Type B pancreatic cell (in vitro differentiated cells): ENCODE results near the gene FA2H. TPM values are rescaled to one million over a fixed set of nuclear protein-coding genes. Genes with fewer than 3 reads are reported as not detected.

Experiments
- DNase-seq: peaks from one replicate; pipeline ENCODE4 v3.0.0; 2021; ENCODE audit warnings: mixed read lengths; ENCODE audit not compliant: unreplicated experiment; ENCODE audit errors: extremely low spot score
- H3K27ac Mint-ChIP-seq: 2 replicates; pipeline ENCODE4 v1.8.0; 2021; ENCODE audit warnings: mild to moderate bottlenecking, mixed read lengths
- H3K27me3 Mint-ChIP-seq: 2 replicates; pipeline ENCODE4 v1.8.0; 2021; ENCODE audit warnings: mixed read lengths
- H3K36me3 Mint-ChIP-seq: 2 replicates; pipeline ENCODE4 v1.8.0; 2021; ENCODE audit warnings: mixed read lengths
- H3K4me1 Mint-ChIP-seq: one replicate; pipeline ENCODE4 v1.8.0; 2021; ENCODE audit warnings: mixed read lengths; ENCODE audit not compliant: unreplicated experiment
- H3K4me3 Mint-ChIP-seq: 2 replicates; pipeline ENCODE4 v1.8.0; 2021; ENCODE audit warnings: mild to moderate bottlenecking, mixed read lengths
- H3K9me3 Mint-ChIP-seq: 2 replicates; pipeline ENCODE4 v1.8.0; 2021; ENCODE audit warnings: mixed read lengths
- total RNA-seq: library from RNA; stranded (reverse); gene quantifications from 2 replicates; pipeline ENCODE4 v1.2.1, GENCODE V29; 2021; ENCODE audit warnings: low replicate concordance
- TF ChIP-seq, protein P1 (sequence below): fragments of 200-600 bp; sonication (generic); conservative IDR thresholded peaks from 2 replicates; pipeline ENCODE4 v1.5.0; 2021; ENCODE audit warnings: antibody characterized with exemption, mild to moderate bottlenecking

FA2H gene
- total RNA-seq, 1 donor from 2014 or later = 5.0 TPM

DNA sequence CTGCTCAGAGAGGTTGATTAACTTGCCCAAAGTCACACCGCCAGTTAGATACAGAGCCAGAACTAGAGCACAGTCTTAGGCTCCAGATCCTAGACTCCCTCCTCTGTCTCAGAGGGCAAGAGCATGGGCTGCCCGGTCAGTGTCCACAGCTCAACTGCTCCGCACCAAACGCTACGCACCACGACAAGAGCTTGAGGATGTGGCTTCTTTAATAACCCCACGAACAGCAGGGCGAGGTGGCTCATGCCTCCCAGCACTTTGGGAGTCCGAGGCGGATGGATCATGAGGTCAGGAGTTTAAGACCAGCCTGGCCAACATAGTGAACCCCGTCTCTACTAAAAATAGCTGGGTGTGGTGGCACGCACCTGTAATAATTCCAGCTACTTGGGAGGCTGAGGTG lies 21.4 kb downstream of the FA2H start:
- TF ChIP-seq, protein P1, sequence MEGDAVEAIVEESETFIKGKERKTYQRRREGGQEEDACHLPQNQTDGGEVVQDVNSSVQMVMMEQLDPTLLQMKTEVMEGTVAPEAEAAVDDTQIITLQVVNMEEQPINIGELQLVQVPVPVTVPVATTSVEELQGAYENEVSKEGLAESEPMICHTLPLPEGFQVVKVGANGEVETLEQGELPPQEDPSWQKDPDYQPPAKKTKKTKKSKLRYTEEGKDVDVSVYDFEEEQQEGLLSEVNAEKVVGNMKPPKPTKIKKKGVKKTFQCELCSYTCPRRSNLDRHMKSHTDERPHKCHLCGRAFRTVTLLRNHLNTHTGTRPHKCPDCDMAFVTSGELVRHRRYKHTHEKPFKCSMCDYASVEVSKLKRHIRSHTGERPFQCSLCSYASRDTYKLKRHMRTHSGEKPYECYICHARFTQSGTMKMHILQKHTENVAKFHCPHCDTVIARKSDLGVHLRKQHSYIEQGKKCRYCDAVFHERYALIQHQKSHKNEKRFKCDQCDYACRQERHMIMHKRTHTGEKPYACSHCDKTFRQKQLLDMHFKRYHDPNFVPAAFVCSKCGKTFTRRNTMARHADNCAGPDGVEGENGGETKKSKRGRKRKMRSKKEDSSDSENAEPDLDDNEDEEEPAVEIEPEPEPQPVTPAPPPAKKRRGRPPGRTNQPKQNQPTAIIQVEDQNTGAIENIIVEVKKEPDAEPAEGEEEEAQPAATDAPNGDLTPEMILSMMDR = no peak
- no peak for DNase-seq
- no peak overlapping the region for H3K4me3 Mint-ChIP-seq
- no peak overlapping the region for H3K27ac Mint-ChIP-seq
- H3K9me3 Mint-ChIP-seq = no peaks in the 10 kb centered on the region
- no peaks in the 10 kb centered on the region for H3K4me1 Mint-ChIP-seq
- no peaks in the 10 kb centered on the region for H3K36me3 Mint-ChIP-seq
- H3K27me3 Mint-ChIP-seq = peaks cover 21% of the 10 kb centered on the region

DNA sequence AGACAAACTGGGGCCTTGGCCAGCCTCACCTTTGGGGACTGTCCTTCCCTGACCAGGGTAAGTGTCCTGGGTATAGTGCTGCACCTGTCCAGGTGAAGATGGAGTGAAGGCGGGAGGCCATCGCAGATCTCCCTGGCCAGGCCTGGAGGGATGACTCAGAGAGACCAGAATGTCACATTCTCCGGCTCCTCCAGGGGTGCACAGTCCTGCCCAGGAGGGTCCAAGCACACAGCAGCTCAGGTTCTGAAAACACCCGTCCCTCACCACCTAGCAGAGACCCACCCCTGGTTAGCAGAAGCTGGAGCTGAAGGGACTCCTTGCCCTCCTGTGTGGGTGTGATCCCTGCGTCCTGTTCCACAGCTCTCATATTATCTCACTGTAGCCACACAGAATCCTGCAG lies 21.9 kb downstream of the FA2H start:
- peaks cover 21% of the 10 kb centered on the region for H3K27me3 Mint-ChIP-seq
- no peaks in the 10 kb centered on the region for H3K9me3 Mint-ChIP-seq
- no peak for DNase-seq
- TF ChIP-seq, protein P1 = no peak
- H3K4me3 Mint-ChIP-seq = no peak overlapping the region
- no peak overlapping the region for H3K27ac Mint-ChIP-seq
- no peaks in the 10 kb centered on the region for H3K36me3 Mint-ChIP-seq
- H3K4me1 Mint-ChIP-seq = no peaks in the 10 kb centered on the region

DNA sequence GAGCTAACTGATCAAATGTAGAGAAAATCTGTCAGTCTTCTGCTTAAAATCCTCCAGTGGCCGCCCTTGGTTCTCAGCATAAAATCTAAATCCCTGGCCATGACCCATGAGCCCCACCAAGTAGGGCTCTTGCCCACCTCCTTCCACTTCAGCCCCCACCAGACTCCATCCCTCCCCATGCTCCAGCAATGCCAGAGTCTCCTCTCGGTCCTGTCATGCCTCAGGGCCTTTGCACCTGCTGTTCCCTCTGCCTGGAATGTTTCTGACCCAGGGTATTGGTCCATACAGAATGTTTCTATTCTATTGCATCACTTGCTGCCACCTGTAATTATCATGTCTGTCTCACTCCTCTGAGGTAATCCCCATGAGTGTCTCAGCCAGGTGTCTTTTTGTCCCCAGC lies 22.4 kb downstream of the FA2H start:
- Mint-ChIP-seq H3K4me3 (no peak overlapping the region), H3K9me3 (no peaks in the 10 kb centered on the region), H3K27ac (no peak overlapping the region), H3K4me1 (no peaks in the 10 kb centered on the region), H3K27me3 (peaks cover 21% of the 10 kb centered on the region), H3K36me3 (no peaks in the 10 kb centered on the region)
- TF ChIP-seq, protein P1 = no peak
- DNase-seq = no peak

- H3K4me3 Mint-ChIP-seq = no peak overlapping the region
- no peak overlapping the region for H3K27ac Mint-ChIP-seq
- H3K27me3 Mint-ChIP-seq = peaks cover 21% of the 10 kb centered on the region
- H3K9me3 Mint-ChIP-seq = no peaks in the 10 kb centered on the region
- H3K36me3 Mint-ChIP-seq = no peaks in the 10 kb centered on the region
- H3K4me1 Mint-ChIP-seq = no peaks in the 10 kb centered on the region
- TF ChIP-seq, protein P1 = no peak
- no peak for DNase-seq
These were observed 23.0 kb downstream of the FA2H start for GRCh38 chr16:74751658-74752057.

GRCh38 chr16:74749291-74750055 lies 25.1 kb downstream of the FA2H start:
- no peak for DNase-seq
- H3K27ac Mint-ChIP-seq = no peak overlapping the region
- no peaks in the 10 kb centered on the region for H3K9me3 Mint-ChIP-seq
- no peaks in the 10 kb centered on the region for H3K4me1 Mint-ChIP-seq
- peaks cover 9% of the 10 kb centered on the region for H3K27me3 Mint-ChIP-seq
- no peaks in the 10 kb centered on the region for H3K36me3 Mint-ChIP-seq
- H3K4me3 Mint-ChIP-seq = no peak overlapping the region
- TF ChIP-seq, protein P1 = no peak
